GM19193 (cell line): ENCODE results near the gene DOC2A.
A peak's percentile ranks its signal among the peaks of the same experiment; 100 is the strongest.

Experiments
- POLR2A ChIP-seq: IDR thresholded peaks from 4 replicates; pipeline ENCODE4 v1.6.1; 2011; ENCODE audit not compliant: insufficient read depth, insufficient read length; ENCODE audit errors: extremely low read depth

The DOC2A gene

DNA sequence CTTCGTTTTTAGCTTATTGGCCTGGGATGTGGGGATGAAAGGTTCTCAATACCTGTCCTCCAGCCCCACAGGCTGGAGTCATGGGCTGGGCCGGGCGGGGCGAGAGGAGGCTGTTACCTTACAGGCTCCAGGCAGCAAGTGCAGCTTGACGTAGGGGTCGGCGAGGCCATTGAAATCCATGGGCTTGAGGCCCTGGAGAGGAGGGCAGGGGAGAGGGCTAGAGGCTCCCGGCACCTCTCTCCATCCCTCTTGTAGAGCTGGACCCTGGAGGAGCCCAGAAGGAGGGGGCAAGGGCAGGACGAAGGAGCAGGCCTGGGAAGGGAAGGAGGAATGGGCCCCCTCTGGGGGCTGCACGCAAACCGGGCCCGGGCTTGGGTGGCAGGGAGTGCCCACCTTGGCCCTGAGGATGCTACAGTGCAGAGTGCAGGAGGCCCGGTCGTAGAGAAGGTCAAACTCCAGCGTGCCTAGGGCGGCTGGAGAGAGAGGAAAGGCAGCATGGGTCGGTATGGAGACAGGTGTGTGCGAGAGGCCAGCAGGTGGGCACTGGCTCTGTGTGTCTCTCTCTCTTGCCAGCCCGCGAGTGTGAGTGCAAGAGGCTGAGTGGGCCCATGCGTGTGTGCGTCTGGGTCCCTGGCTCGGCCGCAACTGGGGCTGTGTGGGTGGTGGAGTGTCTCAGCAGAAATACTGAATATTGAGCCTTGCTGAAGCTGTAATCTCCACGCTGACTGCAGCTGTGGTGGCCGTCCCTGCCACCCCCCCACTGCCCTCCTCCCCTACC is 1.6 kb downstream of the DOC2A start:
- TF ChIP-seq POLR2A: no peak

DNA sequence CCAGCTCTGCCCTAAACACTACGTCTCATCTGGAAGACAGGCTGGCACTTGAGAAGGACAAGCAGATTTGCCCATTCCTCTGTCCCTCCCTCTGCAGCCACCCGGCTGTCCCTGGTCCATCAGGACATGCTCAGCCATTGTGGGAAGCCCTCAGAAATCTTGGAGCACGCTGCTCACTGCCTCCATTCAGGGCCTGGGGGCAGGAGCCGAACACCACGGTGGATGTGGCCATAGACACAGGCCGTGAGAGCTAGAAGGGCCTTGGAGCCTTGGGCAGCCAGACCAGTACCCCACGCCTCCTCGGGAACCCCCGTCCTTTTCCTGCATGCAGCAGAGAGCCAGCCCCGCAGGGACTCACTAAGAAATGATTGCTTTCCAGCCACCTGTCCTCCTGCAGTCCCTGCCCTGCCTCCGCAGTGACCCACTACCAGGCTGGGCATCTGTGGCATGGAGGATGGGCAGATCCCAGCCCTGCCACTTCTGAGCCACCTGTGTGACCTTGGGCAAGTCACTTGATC is 3.4 kb downstream of the DOC2A start:
- TF ChIP-seq POLR2A: no peak

DNA sequence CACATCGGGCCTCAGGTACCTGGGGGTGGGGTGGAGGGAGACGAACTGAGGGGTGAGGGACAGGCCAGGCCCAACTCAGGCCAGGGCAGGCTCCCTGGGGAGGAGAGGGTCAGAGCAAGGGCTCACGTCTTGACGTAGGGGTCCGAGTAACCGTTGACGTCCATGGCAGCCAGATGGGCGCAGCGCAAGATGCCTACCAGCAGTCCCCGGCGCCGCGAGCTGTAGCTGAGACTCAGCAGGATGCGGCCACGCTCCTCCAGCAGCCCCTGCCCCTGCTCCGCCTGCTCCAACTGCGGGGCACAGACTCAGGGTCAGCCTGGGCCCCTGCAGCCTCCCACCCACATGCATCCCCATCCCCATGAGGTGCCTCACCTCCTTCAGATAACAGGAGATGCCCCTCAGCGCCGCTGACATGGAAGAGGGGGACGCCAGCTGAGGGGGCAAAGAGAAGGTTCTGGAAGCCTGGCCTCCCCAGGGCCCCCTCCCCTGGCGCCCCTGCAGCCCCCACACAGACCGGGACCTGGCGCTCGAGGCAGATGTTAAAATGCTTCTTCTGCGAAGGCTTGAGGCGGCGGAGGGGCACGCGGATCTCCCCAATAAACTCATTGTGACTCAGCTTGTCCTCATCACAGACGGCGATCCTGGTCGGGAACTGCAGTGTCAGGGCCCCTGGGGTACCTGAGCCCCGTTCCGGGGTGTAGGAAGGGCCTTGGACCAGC is 4.0 kb downstream of the DOC2A start:
- no peak for TF ChIP-seq POLR2A

DNA sequence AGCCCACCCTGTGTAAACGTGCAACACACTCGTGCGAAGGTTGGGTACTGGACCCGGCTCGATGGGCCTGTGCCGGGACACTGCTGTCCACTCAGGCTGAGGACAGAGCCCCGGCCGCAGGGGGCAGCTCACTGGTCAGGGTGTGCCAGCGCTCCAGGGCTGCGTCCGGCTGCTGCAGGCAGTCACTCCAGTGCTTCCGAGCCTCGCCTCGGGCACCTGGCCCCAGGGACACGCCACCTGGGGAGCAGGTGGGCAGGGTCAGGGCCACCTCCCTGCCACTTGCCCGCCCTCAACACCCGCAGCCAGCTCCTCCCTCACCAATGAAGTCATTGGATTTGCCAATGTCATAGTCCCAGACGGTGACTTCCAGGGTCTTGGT is 4.7 kb downstream of the DOC2A start:
- TF ChIP-seq POLR2A: peak; percentile 6

DNA sequence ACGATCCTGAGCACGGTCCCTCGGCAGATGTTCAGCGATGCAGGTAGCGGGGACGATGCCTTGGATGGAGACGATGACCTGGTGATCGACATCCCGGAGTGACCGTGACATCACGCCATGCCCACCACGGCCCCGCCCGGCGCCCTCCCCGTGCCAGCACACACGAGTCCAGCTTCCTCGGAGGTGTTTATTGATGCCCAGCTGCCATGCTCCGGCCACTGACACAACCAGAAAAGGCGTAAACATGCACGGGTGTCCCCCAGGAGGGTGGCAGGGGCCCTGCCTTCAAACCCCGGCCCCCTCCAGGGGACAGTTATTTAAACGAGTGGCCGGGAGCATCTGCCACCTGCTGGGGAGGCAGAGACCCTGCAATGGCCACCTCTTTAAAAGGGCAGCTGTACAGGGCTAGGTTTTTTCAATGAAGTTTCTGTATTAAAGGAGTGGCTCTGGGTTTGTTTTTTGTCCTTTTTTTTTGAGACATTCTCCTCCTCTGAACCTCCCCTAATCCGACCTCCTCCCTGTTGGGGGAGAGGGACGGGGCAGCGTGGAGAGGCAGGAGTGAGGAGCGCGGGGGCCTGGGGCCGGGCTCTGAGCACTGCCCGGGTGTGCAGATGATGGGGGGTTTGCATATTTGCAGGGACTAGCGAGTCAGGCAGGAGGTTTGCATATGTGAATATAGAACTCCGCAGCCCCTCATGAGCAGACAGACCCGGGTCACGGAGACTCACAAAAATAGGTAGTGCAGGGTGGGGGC is 5.3 kb downstream of the DOC2A start:
- TF ChIP-seq POLR2A: no peak

DNA sequence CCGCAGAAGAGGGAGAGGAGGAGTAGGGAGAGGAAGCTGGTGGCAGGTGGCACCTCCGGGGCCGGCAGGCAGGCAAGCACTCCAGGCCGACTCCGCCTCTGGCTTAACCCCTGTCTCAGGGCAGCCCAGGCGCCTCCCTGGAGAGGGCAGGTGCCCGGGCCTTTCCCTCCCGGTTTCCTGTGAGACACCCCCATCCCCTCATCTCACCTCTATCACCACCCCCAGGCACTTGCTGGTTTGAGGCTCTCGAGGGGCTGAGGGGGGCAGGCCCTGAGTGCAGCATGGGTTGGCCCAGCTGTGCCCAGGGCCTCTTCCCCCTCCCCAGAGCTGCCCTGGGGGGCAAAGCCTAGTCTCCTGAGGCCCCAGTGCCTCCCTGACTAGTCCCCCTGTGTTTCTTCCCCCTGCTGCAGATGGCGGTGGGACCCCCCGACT is 6.0 kb downstream of the DOC2A start:
- TF ChIP-seq POLR2A: no peak

DNA sequence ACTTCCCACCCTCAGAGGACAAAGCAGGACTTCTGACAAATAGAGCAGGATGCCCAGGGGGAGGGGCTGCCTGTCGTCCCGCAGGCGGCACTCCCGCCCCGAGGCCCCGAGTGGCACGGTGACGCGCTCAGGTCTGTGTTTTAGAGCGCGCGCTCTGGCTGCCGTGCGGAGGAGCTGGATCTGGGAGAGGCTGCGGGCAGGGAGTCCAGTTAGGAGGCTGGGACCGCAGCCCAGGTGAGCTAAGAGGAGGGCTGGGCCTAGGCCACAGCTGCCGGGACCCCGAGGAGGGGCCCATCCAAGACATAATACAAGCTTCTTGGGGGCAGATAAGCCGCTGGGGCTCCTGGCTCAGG is 6.4 kb downstream of the DOC2A start:
- TF ChIP-seq POLR2A: no peak

DNA sequence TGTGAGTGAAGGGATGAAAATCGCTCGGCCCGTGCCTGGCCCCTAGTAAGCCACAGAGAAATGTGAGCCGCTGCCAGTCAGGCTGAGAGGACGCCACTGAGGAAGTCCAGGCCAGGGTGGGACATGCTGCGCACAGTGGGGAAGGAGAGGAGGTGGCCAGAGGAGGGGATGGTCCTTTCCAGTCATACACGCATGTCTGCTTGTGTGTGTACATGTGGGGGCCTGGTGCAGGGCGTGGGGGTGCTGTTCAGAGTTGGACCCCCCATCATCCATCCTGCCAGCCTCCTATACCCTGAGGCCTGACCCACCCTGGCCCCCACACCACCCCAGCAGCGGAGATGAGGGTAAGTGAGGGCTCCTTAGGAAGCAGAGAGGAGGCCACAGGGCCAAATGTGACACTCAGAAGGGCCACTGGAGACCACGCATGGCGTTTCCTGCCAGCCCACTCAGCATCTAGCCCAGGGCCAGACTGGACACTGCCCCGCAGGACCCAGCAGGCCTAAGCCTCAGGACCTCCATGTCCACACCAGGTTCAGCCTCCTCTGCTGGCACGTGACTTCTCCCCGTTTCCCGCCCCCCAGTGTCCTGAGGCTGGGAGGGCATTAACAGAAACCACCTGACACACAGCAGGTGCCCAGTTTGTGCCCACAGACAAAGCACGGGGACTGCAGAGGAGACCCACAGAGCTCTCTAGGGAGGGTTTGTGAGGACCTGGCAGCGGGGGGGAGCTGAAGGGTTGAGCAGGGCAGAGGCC is 7.0 kb downstream of the DOC2A start:
- TF ChIP-seq POLR2A: no peak

DNA sequence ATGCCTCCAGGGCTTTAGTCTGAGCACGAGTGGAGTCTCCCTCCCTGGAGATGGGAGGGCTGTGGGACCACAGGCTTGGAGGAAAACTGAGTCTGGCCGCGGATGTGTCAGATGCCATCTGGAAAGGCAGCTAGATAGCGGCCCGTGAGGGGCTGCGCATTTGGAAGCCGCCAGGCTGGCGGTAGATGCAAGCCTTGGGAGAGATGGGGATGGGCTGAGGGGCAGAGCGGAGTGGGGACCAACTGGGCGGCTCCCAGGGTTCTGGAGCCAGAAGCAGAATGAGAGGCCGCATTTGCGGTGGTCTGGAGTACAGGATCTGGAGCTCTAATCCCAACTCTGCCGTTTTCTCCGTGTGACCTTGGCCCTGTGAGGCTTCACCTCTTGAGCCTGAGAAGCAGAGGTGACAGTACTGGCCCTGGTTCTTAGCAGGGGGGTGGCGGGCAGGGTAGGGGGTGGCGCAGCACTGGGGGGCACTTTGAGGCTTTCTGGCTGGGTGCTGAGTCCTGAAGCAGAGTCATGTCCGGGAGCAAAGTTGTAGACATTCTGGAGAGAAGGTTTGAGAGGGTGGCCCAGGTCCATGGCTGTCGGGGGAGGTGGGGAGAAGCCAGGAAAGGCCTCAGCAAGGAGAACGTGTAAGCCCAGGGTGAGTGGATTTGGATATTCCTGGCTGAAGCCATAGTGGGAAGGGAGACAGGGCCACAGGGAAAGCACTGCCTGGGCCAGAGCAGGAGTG is 8.0 kb downstream of the DOC2A start:
- no peak for TF ChIP-seq POLR2A

DNA sequence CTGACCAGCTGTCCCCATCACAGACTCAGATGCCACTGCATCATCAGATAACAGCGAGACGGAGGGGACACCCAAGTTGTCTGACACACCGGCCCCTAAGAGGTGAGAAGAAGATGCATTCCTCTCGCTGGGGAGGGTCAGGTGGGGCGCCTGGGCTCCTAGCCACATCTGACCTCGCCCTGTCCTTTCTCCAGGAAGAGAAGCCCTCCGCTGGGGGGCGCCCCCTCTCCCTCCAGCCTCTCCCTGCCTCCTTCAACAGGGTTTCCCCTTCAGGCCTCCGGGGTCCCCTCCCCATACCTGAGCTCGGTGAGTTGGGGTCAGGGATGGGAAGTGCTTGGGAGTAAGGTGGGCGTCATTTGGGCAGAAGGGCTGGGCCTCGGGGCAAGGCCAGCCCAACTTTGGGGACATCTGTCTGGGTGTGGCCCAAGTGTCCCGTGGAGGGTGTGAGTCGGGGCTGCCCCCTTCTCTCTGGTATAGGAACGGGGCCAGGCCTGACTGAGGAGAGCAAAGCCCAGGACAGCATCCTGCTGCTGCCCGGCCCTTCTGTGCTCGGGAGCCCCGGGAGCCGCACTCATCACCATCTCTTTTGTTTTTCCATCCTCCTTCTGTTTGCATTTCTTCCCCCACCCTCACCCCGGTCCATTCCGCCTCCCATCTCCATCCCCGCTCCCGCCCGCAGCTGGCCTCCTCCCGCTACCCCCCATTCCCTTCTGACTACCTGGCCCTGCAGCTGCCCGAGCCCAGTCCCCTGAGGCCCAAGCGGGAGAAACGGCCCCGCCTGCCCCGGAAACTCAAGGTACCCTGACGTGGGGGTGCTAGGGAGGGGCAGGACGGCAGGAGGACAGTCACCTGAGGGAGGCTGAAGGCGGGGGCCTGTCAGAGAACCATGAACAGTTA is 9.8 kb downstream of the DOC2A start:
- no peak for TF ChIP-seq POLR2A

DNA sequence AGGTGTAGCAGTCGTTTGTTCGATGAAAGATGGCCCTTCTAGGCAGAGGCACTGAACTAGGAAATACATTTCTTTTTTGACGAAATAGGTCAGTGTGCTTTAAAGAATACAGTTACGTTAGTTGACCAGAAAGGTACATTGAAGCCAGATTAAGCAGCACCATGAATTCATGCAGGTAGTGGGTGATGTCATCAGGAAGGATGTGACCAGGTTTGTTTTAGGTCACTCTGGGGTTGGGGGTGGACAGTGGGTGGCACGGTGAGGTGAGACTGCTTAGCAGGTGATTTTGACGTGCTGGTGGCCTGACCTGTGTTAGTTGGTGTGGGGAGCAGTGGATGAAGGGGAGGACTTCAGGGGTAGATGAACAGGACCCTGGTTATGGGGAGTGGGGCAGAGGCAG is 11.2 kb downstream of the DOC2A start:
- TF ChIP-seq POLR2A: no peak

DNA sequence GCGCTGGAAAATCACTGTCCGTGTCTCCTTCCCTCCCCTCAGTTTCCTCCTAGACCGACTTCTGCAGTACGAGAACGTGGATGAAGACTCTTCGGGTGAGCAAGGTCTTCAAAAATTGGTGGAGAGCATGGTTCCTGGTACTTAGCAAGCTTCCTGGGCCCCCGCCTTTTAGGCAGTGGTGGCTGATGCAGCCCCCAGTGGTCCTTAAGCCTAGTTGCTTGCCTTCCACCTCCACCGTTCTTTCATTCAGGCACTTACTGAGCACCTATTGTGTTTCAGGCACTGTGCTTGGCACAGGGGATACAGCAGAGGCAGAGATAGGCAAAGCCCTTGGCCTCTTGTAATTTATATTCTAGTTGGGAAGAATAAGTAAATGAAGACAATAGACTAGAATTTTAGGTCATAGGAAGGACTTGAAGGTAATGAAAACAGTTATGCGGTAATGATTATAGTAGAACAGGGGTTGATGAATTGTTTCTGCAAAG is 14.0 kb downstream of the DOC2A start:
- TF ChIP-seq POLR2A: no peak
